DMS 273 treated with DMSO at 0.1 percent for 48 hours (cell line): ENCODE results near the gene KANK4.

Experiments used
- DNase-seq: peaks from one replicate; lab custom pipeline; 2025; lab: John Stamatoyannopoulos, UW

Gene KANK4

DNA sequence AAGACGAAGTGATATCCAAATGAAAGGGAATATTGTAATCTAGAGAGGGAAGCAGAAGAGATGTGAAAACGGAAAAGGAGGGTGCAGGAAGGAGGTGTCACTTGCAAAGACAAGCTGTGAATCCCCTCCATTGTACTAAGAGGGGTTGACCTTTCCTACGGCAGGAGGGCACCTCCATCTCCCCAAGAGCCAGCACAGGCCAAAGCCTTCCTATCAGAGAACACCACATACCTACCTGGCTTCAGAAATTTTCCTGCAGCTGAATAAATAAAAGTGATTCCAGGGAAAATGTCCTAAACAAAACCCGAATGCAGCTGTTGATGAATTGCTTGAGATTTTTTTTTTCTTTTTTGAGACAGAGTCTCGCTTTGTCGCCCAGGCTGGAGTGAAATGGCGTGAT, 14.3 kb downstream of the KANK4 start:
- no peak for DNase-seq

DNA sequence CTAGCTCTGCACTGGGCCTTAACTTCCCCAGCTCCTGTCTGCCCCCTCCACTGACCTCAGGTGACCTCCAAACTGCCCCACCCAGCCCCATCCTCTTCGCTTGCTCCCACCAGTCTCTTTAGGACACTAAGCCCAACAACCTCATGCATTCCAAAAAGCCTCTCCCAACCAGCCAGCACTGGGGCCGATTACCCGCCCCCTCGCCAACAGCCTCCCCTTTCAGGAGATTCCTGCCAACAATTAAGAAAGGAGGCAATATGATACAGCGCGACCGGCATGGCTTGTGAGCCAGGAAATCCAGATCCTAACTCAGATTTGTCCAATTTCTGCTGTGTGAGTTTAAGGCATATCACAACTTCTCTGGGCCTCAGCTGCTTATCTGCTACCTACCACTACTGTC, 14.7 kb downstream of the KANK4 start:
- DNase-seq = no peak

DNA sequence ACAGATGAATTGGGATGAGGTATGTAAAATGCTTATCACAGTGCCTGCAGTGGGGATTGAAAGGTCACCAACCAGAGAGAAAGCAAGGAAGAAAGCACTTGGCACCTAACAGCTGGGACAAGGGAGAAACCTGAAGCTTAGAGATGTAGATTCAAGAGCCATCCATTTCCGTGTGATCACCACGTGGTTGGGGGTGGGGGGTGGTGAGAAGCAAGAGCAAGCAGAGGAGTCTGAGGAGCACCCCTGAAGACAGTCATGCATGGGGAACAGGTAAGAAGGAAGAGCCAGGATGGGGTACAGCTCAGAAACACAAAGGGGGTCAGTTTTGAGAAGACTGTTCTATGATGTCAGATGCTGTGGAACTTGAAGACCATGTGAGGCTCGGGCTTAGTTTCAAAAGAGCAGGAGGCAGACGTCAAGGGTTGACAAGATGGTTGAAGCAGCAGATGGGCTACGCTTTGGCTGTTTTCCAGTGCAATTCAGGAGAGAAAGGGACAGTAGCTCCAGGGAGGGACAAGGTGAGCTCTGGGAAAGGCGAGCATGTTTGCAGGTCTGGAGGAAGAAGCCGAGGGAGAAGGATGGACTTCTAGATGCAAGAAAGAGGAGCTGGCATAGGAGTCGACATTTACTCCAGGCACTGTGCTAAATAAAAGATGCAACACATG, 17.4 kb downstream of the KANK4 start:
- DNase-seq = no peak

DNA sequence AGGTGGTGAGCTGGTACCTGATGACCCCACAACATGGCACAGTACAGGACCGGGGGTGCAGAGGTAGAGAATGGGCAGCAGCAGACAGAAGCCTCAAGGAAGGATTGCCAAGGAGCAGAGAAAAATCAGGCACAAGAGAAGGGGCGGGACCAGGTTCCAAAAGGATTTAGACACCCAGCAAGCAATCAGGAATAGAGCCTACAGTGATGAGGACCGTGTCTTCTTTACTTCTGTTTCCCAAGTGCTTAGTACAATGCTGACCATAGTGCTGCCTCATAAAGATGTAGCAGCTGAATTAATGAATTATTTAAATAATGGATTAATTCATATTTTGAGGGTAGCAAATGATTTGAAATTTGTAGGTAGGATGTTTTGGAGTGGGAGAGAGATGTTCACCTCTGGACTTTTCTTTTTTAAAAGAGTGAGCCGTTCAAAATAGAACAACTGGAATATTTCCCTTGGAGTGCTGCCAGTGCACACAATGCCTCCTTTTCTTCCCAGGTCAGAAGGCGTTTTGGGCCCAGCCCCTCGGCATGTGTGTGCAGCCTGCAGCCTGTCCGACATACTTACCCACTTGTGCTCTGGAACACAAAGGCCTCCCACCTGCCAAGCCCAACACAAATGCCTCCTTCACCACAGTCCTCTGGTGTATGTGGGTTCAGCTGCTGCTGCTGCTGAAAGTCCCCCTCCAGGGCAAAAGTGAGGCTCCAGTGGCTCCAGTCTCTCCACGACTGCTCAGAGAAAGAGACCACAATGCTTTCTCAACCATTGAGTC, 19.6 kb downstream of the KANK4 start:
- no peak for DNase-seq

DNA sequence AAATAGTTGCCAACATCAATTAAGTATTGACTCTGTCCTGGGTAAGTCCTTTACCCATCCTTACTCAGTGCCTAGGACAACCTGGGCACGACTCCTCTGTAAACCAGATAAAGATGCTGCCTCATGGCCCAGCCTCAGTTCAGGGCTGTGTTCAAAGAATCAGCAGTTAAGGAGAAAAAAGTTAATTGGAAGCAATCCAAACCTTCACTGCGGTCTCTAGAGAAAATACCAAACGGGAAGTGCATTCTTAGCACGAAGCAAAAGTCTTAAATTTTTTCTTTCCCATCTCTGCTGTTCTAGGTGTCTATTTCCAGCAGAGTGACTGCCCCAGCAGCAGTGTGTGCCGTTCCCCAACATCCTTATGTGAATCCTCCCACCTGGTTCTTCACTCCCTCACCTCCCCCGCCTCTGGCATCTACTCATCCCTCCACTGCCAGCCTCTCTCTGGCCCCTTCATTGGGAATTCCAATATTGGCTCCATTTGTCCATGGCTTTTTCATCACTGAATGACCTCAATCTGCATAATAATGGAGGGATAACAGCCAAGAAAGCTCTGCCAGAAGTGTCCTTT, 23.2 kb downstream of the KANK4 start:
- DNase-seq = no peak

DNA sequence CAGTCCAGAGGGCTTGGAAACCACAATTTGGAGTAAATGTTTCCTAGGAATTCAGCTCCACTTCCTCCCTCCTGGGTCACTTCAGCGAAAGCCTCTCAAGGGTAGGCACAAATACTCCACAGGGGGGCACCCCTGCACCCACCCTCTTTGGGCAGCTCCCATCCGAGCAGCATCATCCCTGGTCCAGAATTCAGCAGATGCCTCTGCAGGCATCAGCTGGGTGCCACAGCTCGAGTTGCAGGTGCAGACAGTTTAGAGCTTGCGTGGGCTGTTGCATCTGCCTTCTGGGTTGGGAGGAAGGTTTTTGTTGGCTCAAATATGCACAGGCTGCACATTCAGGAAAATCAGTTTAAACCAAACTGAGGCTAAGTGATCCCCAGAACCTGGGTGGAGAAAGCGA, 25.0 kb downstream of the KANK4 start:
- DNase-seq = peak; percentile 19

DNA sequence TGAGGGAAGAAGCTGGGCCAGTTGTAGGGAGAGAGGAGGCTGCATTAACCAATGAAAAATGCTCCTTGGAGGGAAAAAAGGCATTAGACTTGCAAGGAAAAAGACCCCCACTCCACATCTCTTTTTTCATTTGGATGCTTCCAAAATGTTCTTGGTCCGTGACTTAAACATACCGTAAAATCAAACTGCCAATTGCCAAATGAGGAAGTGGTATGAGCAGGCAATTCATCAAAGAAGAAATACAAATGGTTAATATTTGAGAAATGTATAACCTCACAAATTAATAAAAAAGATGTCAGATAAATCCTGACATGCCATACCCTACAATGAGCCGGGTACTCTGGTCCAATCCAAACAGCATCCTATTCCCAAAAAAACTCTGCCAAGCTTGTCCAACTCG, 30.6 kb downstream of the KANK4 start:
- no peak for DNase-seq

DNA sequence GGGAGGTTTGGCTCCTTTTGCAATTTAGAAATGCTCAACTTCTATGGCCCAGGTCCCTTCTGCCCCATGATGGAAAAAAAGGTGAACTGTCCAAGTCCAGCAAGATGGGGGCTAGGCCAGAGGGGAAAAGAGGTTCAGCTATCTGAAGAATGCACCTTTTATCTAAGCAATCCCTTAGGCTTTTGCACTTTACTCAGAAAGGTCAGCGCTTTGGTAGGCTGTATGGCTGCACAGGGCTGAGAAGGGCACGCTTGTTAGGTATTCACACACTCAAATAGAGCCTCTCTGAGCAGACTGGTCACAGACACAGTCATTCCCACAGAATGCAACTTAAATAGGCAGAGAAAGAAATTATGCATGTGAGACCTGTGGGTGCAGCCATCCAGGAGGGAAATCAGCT, 31.0 kb downstream of the KANK4 start:
- no peak for DNase-seq

DNA sequence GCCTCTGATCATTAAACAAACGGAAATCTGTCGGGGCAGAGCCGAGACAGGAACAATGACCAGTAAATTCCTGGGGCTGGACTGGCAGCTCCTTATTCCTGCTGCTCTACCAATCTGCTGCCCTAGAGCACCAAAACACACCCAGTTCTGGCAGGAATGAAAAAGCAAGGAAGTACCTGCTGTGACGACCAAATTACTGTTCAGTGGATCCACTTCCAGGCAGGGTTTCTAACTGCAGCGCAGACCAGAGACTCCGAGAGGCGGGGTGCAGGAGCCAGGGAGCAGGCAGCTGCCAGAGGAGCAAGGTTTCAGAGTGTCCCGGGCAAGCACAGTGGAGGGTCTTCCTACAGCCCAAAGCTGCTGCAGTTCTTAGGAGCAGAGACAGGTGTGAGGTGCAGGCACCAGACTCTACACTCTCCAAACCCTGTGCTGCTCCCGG, 32.4 kb downstream of the KANK4 start:
- DNase-seq = no peak

DNA sequence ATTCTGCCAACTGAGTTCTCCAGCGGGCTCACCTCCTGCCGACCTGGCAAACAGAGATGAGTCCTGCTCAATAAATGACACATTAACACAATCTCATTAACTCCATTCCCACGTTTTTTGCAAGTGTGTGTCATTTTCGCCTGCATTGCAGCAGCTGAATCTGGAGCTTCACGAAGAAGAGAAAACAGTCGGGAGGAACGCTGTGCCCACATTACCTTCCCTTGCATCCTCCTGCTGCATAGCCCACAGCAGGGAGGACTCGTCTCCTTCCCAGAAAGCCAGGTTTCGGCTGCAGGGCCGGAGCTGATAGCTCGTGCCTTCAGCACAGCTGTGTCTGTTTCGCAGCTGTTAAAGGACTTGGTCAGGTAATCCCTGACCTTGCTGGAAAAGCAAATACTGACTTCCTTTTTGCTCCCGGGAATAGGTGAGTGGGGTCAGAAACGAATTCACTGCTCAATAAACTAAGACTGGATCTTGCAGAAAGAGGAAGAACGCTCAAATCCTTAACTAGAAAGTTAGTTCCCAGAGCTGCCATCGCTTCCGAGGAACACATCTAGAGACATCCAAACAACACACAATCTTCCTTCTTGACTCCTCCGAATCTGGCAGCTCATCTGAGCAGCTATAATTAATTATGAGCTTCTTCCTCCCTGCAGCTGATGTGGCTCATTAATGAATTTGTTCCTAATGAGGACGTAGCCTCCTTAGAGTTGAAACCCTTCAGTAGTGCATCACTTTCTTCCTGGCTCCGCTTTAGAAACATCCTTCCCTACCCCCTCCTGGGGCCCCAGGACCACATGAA, 33.0 kb downstream of the KANK4 start:
- no peak for DNase-seq

DNA sequence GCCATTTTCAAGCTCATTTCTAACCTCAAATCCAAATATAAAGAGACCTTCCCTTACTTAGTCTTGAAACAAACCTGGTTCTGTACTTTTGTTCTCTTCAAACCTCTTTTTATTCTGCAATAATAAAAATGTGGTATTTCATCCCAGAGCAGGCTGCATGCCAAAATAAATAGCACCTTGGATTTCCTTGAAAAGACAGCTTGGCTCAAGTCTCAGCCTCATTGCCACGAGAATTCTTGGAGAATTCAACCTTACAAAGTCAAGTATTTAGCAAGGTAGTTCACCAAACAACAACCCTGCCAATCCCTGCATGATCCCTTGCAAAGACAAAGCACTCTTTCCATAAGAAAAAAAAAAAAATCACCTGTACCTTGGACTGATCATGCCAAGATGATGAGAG, 33.8 kb downstream of the KANK4 start:
- DNase-seq = no peak

DNA sequence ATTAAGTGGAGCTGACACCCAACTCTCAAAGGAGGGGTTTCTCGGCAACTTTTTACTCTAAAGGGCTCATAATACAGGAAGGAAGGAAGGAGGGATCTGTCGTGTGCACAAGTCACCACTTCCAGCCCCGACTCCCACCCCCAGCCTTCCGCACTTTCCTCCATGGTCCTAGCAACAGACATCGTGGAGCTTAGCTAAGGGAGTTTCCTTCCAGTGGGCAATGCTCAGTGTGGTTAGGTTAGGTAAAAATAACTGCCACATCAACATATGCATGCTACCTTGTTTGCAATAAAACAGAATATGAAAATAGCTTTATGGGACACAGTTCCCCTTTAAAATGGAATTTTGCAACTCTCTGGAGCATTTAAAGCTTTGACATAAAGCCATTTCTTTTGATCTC, 35.2 kb downstream of the KANK4 start:
- no peak for DNase-seq

DNA sequence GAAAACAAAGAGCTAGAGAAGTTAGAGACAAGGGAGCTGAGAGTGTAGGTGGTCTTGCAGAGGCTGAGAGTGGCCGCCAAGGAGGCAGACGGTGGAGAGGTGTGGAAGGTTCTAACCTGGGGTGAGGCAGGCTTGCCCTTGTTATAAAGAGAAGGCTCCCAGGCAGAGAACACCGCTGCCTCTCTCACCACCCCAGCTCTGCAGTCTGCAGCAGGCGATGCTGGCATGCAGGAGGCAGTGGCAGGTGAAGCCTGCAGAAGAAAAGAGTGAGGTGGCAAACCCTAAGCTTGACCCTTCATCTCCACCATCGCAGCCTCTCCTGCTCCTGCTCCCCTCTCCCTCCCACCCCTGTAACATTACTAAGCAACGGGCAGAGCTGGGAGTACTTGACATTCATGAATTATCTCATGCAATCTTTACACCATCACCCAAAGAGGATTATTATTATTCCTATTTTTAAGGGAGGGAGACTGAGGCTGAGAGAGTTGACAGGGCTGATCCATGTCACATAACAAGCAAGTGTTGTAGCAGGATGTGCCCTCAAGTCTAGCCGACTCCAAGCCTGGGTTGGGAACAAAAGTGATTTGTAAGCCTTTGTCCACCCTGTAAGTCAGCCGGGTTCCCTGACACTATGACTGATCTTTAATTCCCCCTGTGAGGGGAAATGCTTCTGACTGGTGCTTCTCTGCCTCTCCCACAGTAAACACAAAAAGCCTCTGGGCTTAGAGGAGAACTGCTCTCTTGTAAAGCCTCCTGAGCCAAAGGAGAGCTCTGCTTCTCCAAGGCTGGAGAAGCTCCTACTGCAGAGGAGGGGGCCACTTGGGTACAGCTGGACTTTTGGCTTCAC, 36.1 kb downstream of the KANK4 start:
- DNase-seq = no peak

DNA sequence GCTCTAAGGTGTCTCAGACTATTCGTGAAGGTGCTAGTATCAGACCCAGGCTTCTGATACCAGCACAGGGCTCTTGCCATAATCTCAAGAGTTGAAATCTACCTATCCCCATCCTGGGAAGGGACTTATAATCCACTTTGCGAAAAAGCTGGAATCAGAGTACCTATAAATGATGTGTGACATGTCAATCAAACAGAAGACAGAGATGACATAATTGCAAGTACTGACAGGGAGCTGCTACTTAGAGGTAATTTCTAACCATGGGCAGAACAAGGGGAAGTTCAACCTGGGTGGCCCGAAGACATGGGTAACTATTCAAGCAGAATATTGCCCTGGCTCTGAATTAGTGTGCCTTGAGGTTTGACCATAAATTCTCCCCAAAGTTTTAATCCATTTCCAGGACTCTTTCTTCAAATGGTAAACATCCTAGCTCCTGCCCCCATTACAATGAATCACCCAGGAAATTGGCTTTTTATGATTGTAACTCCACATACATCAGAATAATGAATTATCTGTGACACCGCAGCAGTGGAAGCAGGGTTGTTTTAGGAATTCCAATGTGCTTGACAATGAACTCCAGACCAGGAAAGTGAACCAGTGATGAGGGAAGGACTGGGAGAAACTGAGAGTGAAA, 37.2 kb downstream of the KANK4 start:
- DNase-seq = no peak

DNA sequence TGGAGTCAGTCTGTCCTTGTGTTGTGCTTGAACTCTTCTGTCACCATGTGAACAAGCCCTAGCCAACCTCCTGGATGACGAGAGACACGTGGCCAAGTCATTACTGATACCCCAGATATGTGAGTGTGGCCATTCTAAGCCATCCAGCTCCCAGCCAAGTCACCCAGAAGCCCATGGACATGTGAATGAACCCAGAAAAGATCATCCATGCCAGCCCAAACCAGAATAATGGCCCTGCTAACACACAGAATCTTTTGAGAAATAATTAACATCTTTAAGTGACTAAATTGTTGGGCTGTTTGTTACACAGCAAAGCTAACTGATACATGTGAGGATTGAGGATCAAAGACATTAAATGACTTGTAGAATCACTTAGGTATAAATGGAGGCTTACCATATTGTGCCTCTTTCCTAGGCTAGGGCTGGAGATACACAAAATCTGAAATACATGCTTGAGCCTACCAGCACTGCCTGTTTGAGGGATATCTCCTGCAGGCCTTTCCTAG, 38.2 kb downstream of the KANK4 start:
- no peak for DNase-seq

DNA sequence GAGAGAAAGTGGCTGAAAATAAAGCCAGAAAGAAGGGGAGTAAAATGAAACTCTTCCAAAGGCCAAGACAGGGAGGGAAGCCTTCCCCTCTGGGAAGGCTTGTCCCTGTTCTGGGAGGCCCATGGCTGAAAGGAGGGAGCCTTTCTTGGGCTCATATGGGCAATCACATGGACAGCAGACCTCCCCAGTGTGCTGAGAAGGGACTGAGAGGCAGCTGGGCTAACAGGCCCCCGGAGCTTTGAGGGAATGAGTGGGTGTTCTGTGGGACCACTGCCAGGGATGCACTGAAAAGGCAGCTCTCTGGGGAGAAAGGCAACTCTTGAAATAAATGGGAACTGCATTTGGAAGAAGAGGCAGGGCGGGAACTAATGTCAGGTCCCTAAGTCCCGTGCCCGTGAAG, 39.1 kb downstream of the KANK4 start:
- no peak for DNase-seq

DNA sequence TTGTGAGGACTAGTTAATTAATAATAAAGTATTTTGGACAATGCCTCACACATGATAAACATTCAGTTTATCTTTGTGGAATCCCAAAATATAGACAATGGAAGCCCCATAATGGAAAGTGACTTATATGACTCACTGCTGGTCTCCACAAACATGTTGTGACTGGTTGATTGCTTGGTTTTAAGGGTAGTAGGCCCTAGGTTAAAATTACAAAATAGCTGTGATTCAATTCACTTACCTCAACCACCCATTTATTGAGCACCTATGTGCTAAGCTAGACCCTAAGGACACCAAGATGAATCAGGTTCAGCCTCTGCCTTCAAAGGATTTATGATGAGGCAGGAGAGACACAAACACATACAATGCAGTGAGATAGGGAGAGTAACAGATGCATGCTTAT, 42.4 kb downstream of the KANK4 start:
- DNase-seq = no peak

DNA sequence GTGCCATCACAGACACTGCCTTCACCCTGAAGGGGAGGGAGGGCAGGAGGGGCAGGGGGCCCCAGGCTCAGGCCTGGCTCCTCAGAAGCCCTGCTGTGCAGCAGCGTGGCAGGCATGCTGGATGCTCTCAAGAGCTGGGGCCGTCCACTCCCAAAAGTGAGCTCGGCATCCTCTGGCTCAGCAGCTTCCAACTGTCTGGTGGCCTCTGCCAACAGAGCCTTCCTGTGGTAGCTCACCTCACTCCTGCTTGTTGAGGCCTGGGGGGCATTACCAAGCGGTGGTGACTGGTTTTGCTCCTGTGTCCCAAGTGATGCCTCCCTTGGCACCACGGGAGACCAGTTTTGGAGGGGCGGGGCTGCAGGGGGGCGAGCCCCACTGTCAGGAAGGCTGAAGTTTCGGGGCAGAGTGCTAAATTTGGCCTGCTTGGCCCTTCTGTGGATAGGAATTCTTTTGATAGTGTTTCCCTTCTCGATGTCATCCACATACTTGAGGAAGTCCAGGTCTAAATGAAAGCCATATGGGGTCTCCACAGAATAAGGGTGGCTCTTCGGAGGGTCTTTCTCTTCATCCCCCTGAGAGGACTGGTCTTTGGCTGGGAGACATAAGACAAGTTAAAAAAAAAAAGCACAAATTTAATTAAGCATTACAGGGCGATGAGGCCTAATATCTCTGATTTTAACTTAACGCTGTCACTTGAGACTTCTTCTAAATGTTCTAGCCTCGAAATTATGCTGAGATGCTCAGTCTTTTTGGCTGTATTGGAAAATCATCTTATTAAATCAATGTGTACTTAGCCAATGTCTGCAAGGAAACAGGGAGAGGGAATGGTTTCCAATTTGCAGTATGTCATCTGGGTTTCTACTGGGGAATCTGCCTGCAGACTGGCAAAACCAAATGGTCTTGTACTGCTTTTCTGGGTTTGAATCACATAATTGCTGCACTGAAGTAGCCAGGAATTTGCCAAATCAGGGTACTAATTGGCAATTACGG, 44.4 kb downstream of the KANK4 start:
- no peak for DNase-seq

DNA sequence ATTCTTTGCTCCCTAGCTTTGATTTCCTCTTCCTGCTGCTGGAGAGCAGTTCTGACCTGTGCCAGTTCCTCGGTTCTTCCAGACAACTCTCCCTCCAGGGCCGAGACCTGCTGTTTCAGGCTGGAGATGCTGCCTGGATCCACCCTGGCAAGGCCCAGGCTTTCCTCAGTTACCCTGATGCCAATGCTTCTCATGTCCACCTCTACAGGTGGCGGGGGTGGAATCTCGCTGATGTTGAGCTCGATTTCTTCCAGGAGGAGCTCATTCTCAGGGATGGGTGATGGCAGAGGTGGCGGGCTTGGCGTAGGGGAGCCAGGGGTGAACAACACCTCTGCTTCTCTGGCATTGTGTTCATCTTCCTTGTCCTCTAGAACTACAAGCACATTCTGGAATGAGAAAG, 45.3 kb downstream of the KANK4 start:
- DNase-seq = no peak
